GM13977 (cell line): ENCODE measurements around the gene MYL7.

Experiments
- DNase-seq: peaks from one replicate; pipeline ENCODE4 v3.0.0; 2012; ENCODE audit warnings: low spot score
- CTCF ChIP-seq: IDR thresholded peaks from 2 replicates; pipeline ENCODE4 v1.5.1; 2012; ENCODE audit warnings: mild to moderate bottlenecking, control low read depth; ENCODE audit not compliant: insufficient read depth; ENCODE audit errors: extremely low read depth, missing control alignments
- in situ Hi-C: fragments of 300-500 bp; cut with MboI; formaldehyde crosslinking; loops from one replicate; pipeline ENCODE4 v1.12.0; 2022; ENCODE audit warnings: low sequenced_read_pairs, low pct_unique_long_range_greater_than_20kb, mixed read lengths, inconsistent platforms; ENCODE audit not compliant: unreplicated experiment

MYL7 gene

GRCh38 chr7:44122529-44122928, 18.6 kb downstream of the MYL7 start:
- in situ Hi-C loops = no loop called here
- DNase-seq = no peak
- TF ChIP-seq CTCF = no peak

GRCh38 chr7:44121761-44122420, 19.2 kb downstream of the MYL7 start:
- in situ Hi-C loops = no loop called here
- TF ChIP-seq CTCF = no peak
- no peak for DNase-seq

- TF ChIP-seq CTCF = no peak
- DNase-seq = no peak
- in situ Hi-C loops = no loop called here
Observed at GRCh38 chr7:44120395-44120794, 20.7 kb downstream of the MYL7 start.

- in situ Hi-C loops = no loop called here
- TF ChIP-seq CTCF = no peak
- DNase-seq = no peak
Observed at GRCh38 chr7:44119829-44120380, 21.2 kb downstream of the MYL7 start.

GRCh38 chr7:44117801-44118429, 23.2 kb downstream of the MYL7 start:
- in situ Hi-C loops = no loop called here
- no peak for DNase-seq
- no peak for TF ChIP-seq CTCF

GRCh38 chr7:44116789-44117666, 24.1 kb downstream of the MYL7 start:
- no peak for DNase-seq
- in situ Hi-C loops = no loop called here
- TF ChIP-seq CTCF = no peak
